Measurements from ENCODE around the gene FAM20B.

- no peak for TF ChIP-seq HDAC2 (IDR thresholded peaks at IDR 0.05; ENCODE audit: borderline replicate concordance in 1 of 2, low read depth in 2 of 2, low read length in 2 of 2)
- TF ChIP-seq CHD1 (IDR thresholded peaks at IDR 0.05; ENCODE audit: low read depth, low read length) = no peak
Observed at GRCh38 chr1:179001451-179001850, 24.2 kb upstream of the FAM20B start.
